Measurements from ENCODE around the gene BTBD9.

DNA sequence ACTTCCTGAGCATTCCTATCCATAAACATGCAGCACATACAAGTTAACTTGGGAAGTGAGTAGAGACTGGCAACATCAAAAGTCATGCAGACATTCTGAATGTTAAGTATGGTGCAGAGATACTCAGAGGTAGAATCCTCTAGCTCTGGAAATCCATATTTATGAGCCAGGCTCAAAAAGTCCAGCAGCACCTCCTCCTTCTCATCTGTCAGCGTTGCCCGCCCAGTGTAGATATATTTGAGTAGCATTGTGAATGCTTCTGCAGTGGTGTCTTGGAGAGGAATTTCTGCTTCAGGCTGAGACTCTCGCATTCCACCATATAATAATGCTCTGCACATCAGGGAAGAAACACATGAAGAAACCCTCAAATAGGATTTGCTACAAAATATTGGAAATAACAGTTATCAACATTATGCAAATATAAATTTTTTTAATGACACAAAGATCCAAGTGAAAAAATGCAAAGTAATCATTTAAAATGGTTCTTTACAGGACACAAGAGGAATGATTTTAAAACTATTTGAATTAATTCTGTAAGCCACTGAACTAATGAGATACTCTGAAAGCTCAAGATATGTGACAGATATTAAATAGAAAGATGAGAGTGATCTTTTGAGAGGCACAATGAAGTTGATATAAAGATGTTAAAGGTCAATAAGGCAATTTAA lies 45.6 kb downstream of the BTBD9 start:
- TF ChIP-seq, protein P1, sequence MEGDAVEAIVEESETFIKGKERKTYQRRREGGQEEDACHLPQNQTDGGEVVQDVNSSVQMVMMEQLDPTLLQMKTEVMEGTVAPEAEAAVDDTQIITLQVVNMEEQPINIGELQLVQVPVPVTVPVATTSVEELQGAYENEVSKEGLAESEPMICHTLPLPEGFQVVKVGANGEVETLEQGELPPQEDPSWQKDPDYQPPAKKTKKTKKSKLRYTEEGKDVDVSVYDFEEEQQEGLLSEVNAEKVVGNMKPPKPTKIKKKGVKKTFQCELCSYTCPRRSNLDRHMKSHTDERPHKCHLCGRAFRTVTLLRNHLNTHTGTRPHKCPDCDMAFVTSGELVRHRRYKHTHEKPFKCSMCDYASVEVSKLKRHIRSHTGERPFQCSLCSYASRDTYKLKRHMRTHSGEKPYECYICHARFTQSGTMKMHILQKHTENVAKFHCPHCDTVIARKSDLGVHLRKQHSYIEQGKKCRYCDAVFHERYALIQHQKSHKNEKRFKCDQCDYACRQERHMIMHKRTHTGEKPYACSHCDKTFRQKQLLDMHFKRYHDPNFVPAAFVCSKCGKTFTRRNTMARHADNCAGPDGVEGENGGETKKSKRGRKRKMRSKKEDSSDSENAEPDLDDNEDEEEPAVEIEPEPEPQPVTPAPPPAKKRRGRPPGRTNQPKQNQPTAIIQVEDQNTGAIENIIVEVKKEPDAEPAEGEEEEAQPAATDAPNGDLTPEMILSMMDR (IDR thresholded peaks at IDR 0.05; ENCODE audit: insufficient read depth, low read depth, low read length) = no peak
- no peak for TF ChIP-seq EZH2 (IDR thresholded peaks at IDR 0.05; ENCODE audit: insufficient read depth, low read length)
